Stimulated activated naive CD8-positive, alpha-beta T cell treated with anti-CD3 and anti-CD28 coated beads, Interleukin-15, Interleukin-2, amounts not matched to agents 100 ng/mL and 50 ng/mL, for 24 hours (primary cell): Measurements from ENCODE around the gene RORB.

Experiments used
- H3K27ac Mint-ChIP-seq: one replicate; pipeline ENCODE4 v1.8.0; 2021; ENCODE audit warnings: mild to moderate bottlenecking, mixed read lengths
- H3K27me3 Mint-ChIP-seq: one replicate; pipeline ENCODE4 v1.8.0; 2021; ENCODE audit warnings: mixed read lengths
- H3K36me3 Mint-ChIP-seq: one replicate; pipeline ENCODE4 v1.8.0; 2021; ENCODE audit warnings: low read depth, mixed read lengths
- H3K4me1 Mint-ChIP-seq: one replicate; pipeline ENCODE4 v1.8.0; 2021; ENCODE audit warnings: low read depth, mixed read lengths
- H3K4me3 Mint-ChIP-seq: one replicate; pipeline ENCODE4 v1.8.0; 2021; ENCODE audit warnings: mild to moderate bottlenecking, mixed read lengths
- H3K9me3 Mint-ChIP-seq: one replicate; pipeline ENCODE4 v1.8.0; 2021; ENCODE audit warnings: mixed read lengths

The RORB gene

GRCh38 chr9:74496819-74497747 is at the start of gene RORB:
Gene RORB (plus strand): TSS chr9:74497335. CDS start chr9:74497977, 642 bp downstream.
- Mint-ChIP-seq H3K9me3 (no peaks in the 10 kb centered on the region), H3K4me1 (peaks cover 30% of the 10 kb centered on the region), H3K27ac (peak within 1 kb of the TSS; percentile 55), H3K4me3 (peak within 1 kb of the TSS; percentile 89), H3K27me3 (peaks cover 81% of the 10 kb centered on the region), H3K36me3 (no peaks in the 10 kb centered on the region)

- Mint-ChIP-seq H3K4me1 (no peaks in the 10 kb centered on the region), H3K36me3 (no peaks in the 10 kb centered on the region), H3K27me3 (no peaks in the 10 kb centered on the region), H3K27ac (no peak overlapping the region), H3K4me3 (no peak overlapping the region), H3K9me3 (peaks cover 4% of the 10 kb centered on the region)
Observed at GRCh38 chr9:74447451-74448193, 49.5 kb upstream of the RORB start.

- H3K9me3 Mint-ChIP-seq = peaks cover 4% of the 10 kb centered on the region
- no peaks in the 10 kb centered on the region for H3K4me1 Mint-ChIP-seq
- no peak overlapping the region for H3K4me3 Mint-ChIP-seq
- H3K36me3 Mint-ChIP-seq = no peaks in the 10 kb centered on the region
- H3K27me3 Mint-ChIP-seq = no peaks in the 10 kb centered on the region
- no peak overlapping the region for H3K27ac Mint-ChIP-seq
Observed at GRCh38 chr9:74449060-74449459, 48.1 kb upstream of the RORB start.

GRCh38 chr9:74458832-74459231 is 38.3 kb upstream of the RORB start:
- Mint-ChIP-seq H3K27ac (no peak overlapping the region), H3K27me3 (no peaks in the 10 kb centered on the region), H3K4me1 (no peaks in the 10 kb centered on the region), H3K4me3 (no peak overlapping the region), H3K36me3 (no peaks in the 10 kb centered on the region), H3K9me3 (no peaks in the 10 kb centered on the region)

- Mint-ChIP-seq H3K27me3 (no peaks in the 10 kb centered on the region), H3K36me3 (no peaks in the 10 kb centered on the region), H3K9me3 (no peaks in the 10 kb centered on the region), H3K4me3 (no peak overlapping the region), H3K27ac (no peak overlapping the region), H3K4me1 (no peaks in the 10 kb centered on the region)
Observed at GRCh38 chr9:74463825-74464224, 33.3 kb upstream of the RORB start.

- Mint-ChIP-seq H3K4me1 (no peaks in the 10 kb centered on the region), H3K27me3 (no peaks in the 10 kb centered on the region), H3K4me3 (no peak overlapping the region), H3K9me3 (peaks cover 6% of the 10 kb centered on the region), H3K27ac (no peak overlapping the region), H3K36me3 (no peaks in the 10 kb centered on the region)
Observed at GRCh38 chr9:74478606-74479005, 18.5 kb upstream of the RORB start.

GRCh38 chr9:74479711-74480110 is 17.4 kb upstream of the RORB start:
- Mint-ChIP-seq H3K27me3 (peaks cover 3% of the 10 kb centered on the region), H3K36me3 (no peaks in the 10 kb centered on the region), H3K4me3 (no peak overlapping the region), H3K27ac (no peak overlapping the region), H3K9me3 (peaks cover 6% of the 10 kb centered on the region), H3K4me1 (no peaks in the 10 kb centered on the region)

GRCh38 chr9:74487395-74487794 is 9.7 kb upstream of the RORB start:
- Mint-ChIP-seq H3K27ac (no peak overlapping the region), H3K9me3 (no peaks in the 10 kb centered on the region), H3K4me3 (no peak overlapping the region), H3K27me3 (peaks cover 11% of the 10 kb centered on the region), H3K4me1 (no peaks in the 10 kb centered on the region), H3K36me3 (no peaks in the 10 kb centered on the region)

- H3K4me1 Mint-ChIP-seq = peaks cover 17% of the 10 kb centered on the region
- H3K27ac Mint-ChIP-seq = no peak overlapping the region
- no peaks in the 10 kb centered on the region for H3K9me3 Mint-ChIP-seq
- no peak overlapping the region for H3K4me3 Mint-ChIP-seq
- H3K36me3 Mint-ChIP-seq = no peaks in the 10 kb centered on the region
- peaks cover 51% of the 10 kb centered on the region for H3K27me3 Mint-ChIP-seq
Observed at GRCh38 chr9:74493512-74493911, 3.6 kb upstream of the RORB start.

- H3K9me3 Mint-ChIP-seq = no peaks in the 10 kb centered on the region
- peaks cover 22% of the 10 kb centered on the region for H3K4me1 Mint-ChIP-seq
- H3K27me3 Mint-ChIP-seq = peaks cover 59% of the 10 kb centered on the region
- no peaks in the 10 kb centered on the region for H3K36me3 Mint-ChIP-seq
- H3K4me3 Mint-ChIP-seq = no peak overlapping the region
- no peak overlapping the region for H3K27ac Mint-ChIP-seq
Observed at GRCh38 chr9:74494490-74494889, 2.6 kb upstream of the RORB start.

- no peaks in the 10 kb centered on the region for H3K36me3 Mint-ChIP-seq
- H3K27ac Mint-ChIP-seq = no peak overlapping the region
- peak overlapping the region; percentile 89 for H3K4me3 Mint-ChIP-seq
- peaks cover 78% of the 10 kb centered on the region for H3K27me3 Mint-ChIP-seq
- no peaks in the 10 kb centered on the region for H3K9me3 Mint-ChIP-seq
- H3K4me1 Mint-ChIP-seq = peaks cover 30% of the 10 kb centered on the region
Observed at GRCh38 chr9:74496406-74496805, 729 bp upstream of the RORB start.

GRCh38 chr9:74497748-74498620 is 849 bp downstream of the RORB start:
- Mint-ChIP-seq H3K27me3 (peaks cover 76% of the 10 kb centered on the region), H3K4me3 (peak overlapping the region; percentile 89), H3K27ac (no peak overlapping the region), H3K4me1 (peaks cover 30% of the 10 kb centered on the region), H3K36me3 (no peaks in the 10 kb centered on the region), H3K9me3 (no peaks in the 10 kb centered on the region)

- Mint-ChIP-seq H3K4me1 (peaks cover 30% of the 10 kb centered on the region), H3K9me3 (no peaks in the 10 kb centered on the region), H3K4me3 (peak overlapping the region; percentile 89), H3K27me3 (peaks cover 73% of the 10 kb centered on the region), H3K27ac (no peak overlapping the region), H3K36me3 (no peaks in the 10 kb centered on the region)
Observed at GRCh38 chr9:74498621-74499095, 1.5 kb downstream of the RORB start.

GRCh38 chr9:74499111-74499601 is 2.0 kb downstream of the RORB start:
- Mint-ChIP-seq H3K4me1 (peaks cover 30% of the 10 kb centered on the region), H3K27ac (no peak overlapping the region), H3K9me3 (no peaks in the 10 kb centered on the region), H3K36me3 (no peaks in the 10 kb centered on the region), H3K27me3 (peaks cover 71% of the 10 kb centered on the region), H3K4me3 (no peak overlapping the region)
